GM18951 (cell line): ENCODE results near the gene TARS3.
"Not testable (repeated sequence)": the region's sequence is repeated elsewhere in the genome, so short reads cannot be mapped to it uniquely, and the experiment has no call there.

ENCODE experiments used
- POLR2A ChIP-seq: IDR thresholded peaks from 4 replicates; pipeline ENCODE4 v1.6.1; 2011; ENCODE audit warnings: mild to moderate bottlenecking; ENCODE audit not compliant: insufficient read length, insufficient read depth; ENCODE audit errors: extremely low read depth
- in situ Hi-C: fragments of 300-500 bp; cut with MboI; formaldehyde crosslinking; loops from one replicate; pipeline ENCODE4 v1.12.0; 2022; ENCODE audit warnings: low sequenced_read_pairs, mixed read lengths, inconsistent platforms; ENCODE audit not compliant: unreplicated experiment

The TARS3 gene

GRCh38 chr15:101657968-101658784, 66.1 kb downstream of the TARS3 start:
- no peak for TF ChIP-seq POLR2A
- in situ Hi-C loops, result no loop called here

- in situ Hi-C loops, result no loop called here
These were observed 67.1 kb downstream of the TARS3 start for GRCh38 chr15:101657171-101657570.

GRCh38 chr15:101654624-101655337, 69.5 kb downstream of the TARS3 start:
- in situ Hi-C loops, result not testable (repeated sequence)

More at GRCh38 chr15:101657171-101657570, 67.1 kb downstream of the TARS3 start:
- TF ChIP-seq POLR2A, result no peak

- in situ Hi-C loops, result no loop called here
- TF ChIP-seq POLR2A, result no peak
These were observed 70.1 kb downstream of the TARS3 start for GRCh38 chr15:101654171-101654570.

- in situ Hi-C loops, result no loop called here
These were observed 71.4 kb downstream of the TARS3 start for GRCh38 chr15:101652786-101653430.

GRCh38 chr15:101652098-101652785, 72.0 kb downstream of the TARS3 start, which contains the start of gene TM2D3:
TSS of gene TM2D3 (minus strand) at chr15:101652381. CDS start at chr15:101652361, 20 bp downstream.
- peak; percentile 96 for TF ChIP-seq POLR2A
- in situ Hi-C loops, result no loop called here

More at GRCh38 chr15:101652786-101653430, 71.4 kb downstream of the TARS3 start:
- TF ChIP-seq POLR2A, result no peak

GRCh38 chr15:101651554-101652097, 72.6 kb downstream of the TARS3 start:
- no peak for TF ChIP-seq POLR2A
- in situ Hi-C loops, result no loop called here

- in situ Hi-C loops, result no loop called here
- TF ChIP-seq POLR2A, result no peak
These were observed 74.1 kb downstream of the TARS3 start for GRCh38 chr15:101650145-101650544.

- in situ Hi-C loops, result no loop called here
- no peak for TF ChIP-seq POLR2A
These were observed 75.9 kb downstream of the TARS3 start for GRCh38 chr15:101648356-101648755.

GRCh38 chr15:101647251-101647650, 77.0 kb downstream of the TARS3 start:
- in situ Hi-C loops, result no loop called here

GRCh38 chr15:101646672-101647071, 77.6 kb downstream of the TARS3 start:
- in situ Hi-C loops, result no loop called here
- no peak for TF ChIP-seq POLR2A

More at GRCh38 chr15:101647251-101647650, 77.0 kb downstream of the TARS3 start:
- TF ChIP-seq POLR2A, result no peak

- in situ Hi-C loops, result loop anchor here (5.0 kb wide), 1 partner anchor 355 kb away; no protein-coding TSS in a partner anchor
- no peak for TF ChIP-seq POLR2A
These were observed 81.9 kb downstream of the TARS3 start for GRCh38 chr15:101642361-101642760.

GRCh38 chr15:101641894-101642293, 82.4 kb downstream of the TARS3 start:
- in situ Hi-C loops, result loop anchor here (5.0 kb wide), 1 partner anchor 355 kb away; no protein-coding TSS in a partner anchor
- no peak for TF ChIP-seq POLR2A
